Measurements from ENCODE around the gene MBP. TPM values are rescaled to one million over a fixed set of nuclear protein-coding genes. Genes with fewer than 3 reads are reported as not detected.

The MBP gene
- total and polyA plus RNA-seq, 2 donors from 2014 or later = 15.1 to 61.2 TPM

- TF ChIP-seq CTCF (IDR thresholded peaks at IDR 0.05; ENCODE audit: borderline replicate concordance, extremely low read depth, insufficient read depth) = no peak
- peak in 1 of 5 donors; percentile 40 for DNase-seq
- no peak for FAIRE-seq
- Histone ChIP-seq H3K27me3 (ENCODE audit: control insufficient read depth, insufficient read depth, low read length) (no peaks in the 10 kb centered on the region), H3K4me3 (ENCODE audit: low read length in 3 of 3) (no peak overlapping the region), H3K9ac (ENCODE audit: low read length in 3 of 3) (no peak overlapping the region), H3K27ac (ENCODE audit: low read depth in 2 of 2, low read length in 2 of 2) (no peak overlapping the region), H3K4me1 (ENCODE audit: control insufficient read depth in 2 of 3, insufficient read depth in 2 of 3, low read depth in 1 of 3, low read length in 3 of 3) (peaks cover 0 to 26% (median 6%) of the 10 kb centered on the region in 3 donors), H3K36me3 (ENCODE audit: control insufficient read depth in 2 of 3, insufficient read depth in 3 of 3, low read length in 3 of 3) (peaks cover 0 to 3% (median 0%) of the 10 kb centered on the region in 3 donors), H3K9me3 (ENCODE audit: control insufficient read depth in 2 of 3, insufficient read depth in 1 of 3, low read length in 3 of 3) (no peaks in the 10 kb centered on the region)
- intact Hi-C loops (cut with DNase I) = no loop called here
Observed at GRCh38 chr18:77092104-77093066, 40.2 kb downstream of the MBP start.

- DNase-seq (no peak), FAIRE-seq (no peak)
- Histone ChIP-seq H3K4me1 (ENCODE audit: control insufficient read depth in 2 of 3, insufficient read depth in 2 of 3, low read depth in 1 of 3, low read length in 3 of 3) (peaks cover 5 to 22% (median 6%) of the 10 kb centered on the region in 3 donors), H3K9me3 (ENCODE audit: control insufficient read depth in 2 of 3, insufficient read depth in 1 of 3, low read length in 3 of 3) (no peaks in the 10 kb centered on the region), H3K9ac (ENCODE audit: low read length in 3 of 3) (no peak overlapping the region), H3K27ac (ENCODE audit: low read depth in 2 of 2, low read length in 2 of 2) (no peak overlapping the region), H3K36me3 (ENCODE audit: control insufficient read depth in 2 of 3, insufficient read depth in 3 of 3, low read length in 3 of 3) (peaks cover 0 to 3% (median 0%) of the 10 kb centered on the region in 3 donors), H3K4me3 (ENCODE audit: low read length in 3 of 3) (no peak overlapping the region), H3K27me3 (ENCODE audit: control insufficient read depth, insufficient read depth, low read length) (no peaks in the 10 kb centered on the region)
- intact Hi-C loops (cut with DNase I) = no loop called here
- no peak for TF ChIP-seq CTCF (IDR thresholded peaks at IDR 0.05; ENCODE audit: borderline replicate concordance, extremely low read depth, insufficient read depth)
Observed at GRCh38 chr18:77091366-77091765, 41.2 kb downstream of the MBP start.

DNA sequence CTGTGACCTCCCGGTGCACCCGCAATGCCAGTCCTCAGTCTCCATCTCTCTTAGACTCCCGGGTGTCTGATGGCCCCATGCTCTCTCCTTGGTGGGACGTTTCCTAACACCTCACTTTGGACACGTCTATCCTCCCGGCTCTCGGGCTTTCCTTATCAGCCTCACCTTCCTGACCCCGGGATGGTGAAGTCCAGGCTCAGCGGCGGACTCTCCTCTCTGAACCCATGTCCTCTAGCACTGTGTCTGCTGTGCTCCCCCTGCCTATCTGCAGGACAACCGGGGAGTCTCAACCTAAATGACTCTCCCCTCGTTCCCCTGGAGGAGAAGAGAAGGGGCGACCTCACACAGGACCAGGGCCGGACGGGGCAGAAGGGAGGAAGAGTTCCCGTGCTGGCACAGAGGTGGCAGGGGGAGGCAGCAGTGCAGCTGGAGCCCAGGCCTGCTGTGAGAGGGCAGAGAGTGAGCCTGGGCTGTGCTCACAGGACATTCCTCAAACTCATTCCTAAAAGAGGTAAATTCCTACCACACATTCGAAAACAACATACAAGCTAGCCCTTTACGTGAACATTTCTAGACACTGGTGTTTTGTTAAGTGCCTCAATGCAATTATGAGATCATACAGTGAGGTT is 41.9 kb downstream of the MBP start:
- H3K9me3 ChIP-seq (ENCODE audit: control insufficient read depth in 2 of 3, insufficient read depth in 1 of 3, low read length in 3 of 3) = no peaks in the 10 kb centered on the region
- no peak overlapping the region for H3K9ac ChIP-seq (ENCODE audit: low read length in 3 of 3)
- H3K36me3 ChIP-seq (ENCODE audit: control insufficient read depth in 2 of 3, insufficient read depth in 3 of 3, low read length in 3 of 3) = peaks cover 0 to 3% (median 0%) of the 10 kb centered on the region in 3 donors
- H3K4me3 ChIP-seq (ENCODE audit: low read length in 3 of 3) = no peak overlapping the region
- DNase-seq (peak in 1 of 5 donors; percentile 28), FAIRE-seq (no peak)
- H3K27ac ChIP-seq (ENCODE audit: low read depth in 2 of 2, low read length in 2 of 2) = peak overlapping the region; percentile 30 to 49
- H3K27me3 ChIP-seq (ENCODE audit: control insufficient read depth, insufficient read depth, low read length) = no peaks in the 10 kb centered on the region
- H3K4me1 ChIP-seq (ENCODE audit: control insufficient read depth in 2 of 3, insufficient read depth in 2 of 3, low read depth in 1 of 3, low read length in 3 of 3) = peaks cover 5 to 22% (median 6%) of the 10 kb centered on the region in 3 donors
- no peak for TF ChIP-seq CTCF (IDR thresholded peaks at IDR 0.05; ENCODE audit: borderline replicate concordance, extremely low read depth, insufficient read depth)
- intact Hi-C loops (cut with DNase I) = no loop called here
